Measurements from ENCODE around the gene TAAR1.

Gene TAAR1

DNA sequence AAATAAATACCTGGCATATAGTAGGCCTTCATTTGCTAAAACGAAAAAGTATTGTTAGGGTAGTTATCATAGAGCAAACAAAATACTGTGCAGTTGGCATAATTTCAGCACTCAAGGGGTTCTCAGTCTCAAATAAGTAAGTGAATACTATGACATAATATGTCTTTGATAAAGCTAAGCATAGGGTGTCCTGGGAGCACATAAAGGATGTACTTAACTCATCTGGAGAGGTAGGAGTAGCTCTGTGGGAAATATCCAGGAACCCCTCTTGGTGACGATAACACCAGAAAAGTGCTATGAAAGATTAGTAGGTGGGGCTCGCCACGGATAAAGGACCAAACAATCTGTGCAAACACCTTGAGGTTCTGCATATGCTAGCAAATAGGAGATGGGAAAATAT is 31.7 kb upstream of the TAAR1 start:
- H3K4me1 ChIP-seq (ENCODE audit: low read length), result peaks cover 4% of the 10 kb centered on the region; the same call in 1 of the 2 replicates
- no peak overlapping the region for H3K27ac ChIP-seq (ENCODE audit: low read length)
- H3K27me3 ChIP-seq (ENCODE audit: low read depth, low read length), result no peaks in the 10 kb centered on the region
- no peak overlapping the region for H3K4me3 ChIP-seq (ENCODE audit: low read length)
- no peaks in the 10 kb centered on the region for H4K20me1 ChIP-seq (ENCODE audit: insufficient read depth, low read length)
- TF ChIP-seq, protein P1, sequence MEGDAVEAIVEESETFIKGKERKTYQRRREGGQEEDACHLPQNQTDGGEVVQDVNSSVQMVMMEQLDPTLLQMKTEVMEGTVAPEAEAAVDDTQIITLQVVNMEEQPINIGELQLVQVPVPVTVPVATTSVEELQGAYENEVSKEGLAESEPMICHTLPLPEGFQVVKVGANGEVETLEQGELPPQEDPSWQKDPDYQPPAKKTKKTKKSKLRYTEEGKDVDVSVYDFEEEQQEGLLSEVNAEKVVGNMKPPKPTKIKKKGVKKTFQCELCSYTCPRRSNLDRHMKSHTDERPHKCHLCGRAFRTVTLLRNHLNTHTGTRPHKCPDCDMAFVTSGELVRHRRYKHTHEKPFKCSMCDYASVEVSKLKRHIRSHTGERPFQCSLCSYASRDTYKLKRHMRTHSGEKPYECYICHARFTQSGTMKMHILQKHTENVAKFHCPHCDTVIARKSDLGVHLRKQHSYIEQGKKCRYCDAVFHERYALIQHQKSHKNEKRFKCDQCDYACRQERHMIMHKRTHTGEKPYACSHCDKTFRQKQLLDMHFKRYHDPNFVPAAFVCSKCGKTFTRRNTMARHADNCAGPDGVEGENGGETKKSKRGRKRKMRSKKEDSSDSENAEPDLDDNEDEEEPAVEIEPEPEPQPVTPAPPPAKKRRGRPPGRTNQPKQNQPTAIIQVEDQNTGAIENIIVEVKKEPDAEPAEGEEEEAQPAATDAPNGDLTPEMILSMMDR (IDR thresholded peaks at IDR 0.05; ENCODE audit: low read depth, low read length), result no peak
- TF ChIP-seq EZH2phosphoT487 (IDR thresholded peaks at IDR 0.05; ENCODE audit: low read depth), result no peak
- no peaks in the 10 kb centered on the region for H3K79me2 ChIP-seq (ENCODE audit: low read length)
- no peak overlapping the region for H3K4me2 ChIP-seq (ENCODE audit: low read length)
- no peaks in the 10 kb centered on the region for H3K36me3 ChIP-seq (replicated peaks; ENCODE audit: low read depth, low read length)
- no peak overlapping the region for H2AFZ ChIP-seq (ENCODE audit: low read depth, low read length)
- no peaks in the 10 kb centered on the region for H3K9me3 ChIP-seq (ENCODE audit: insufficient read depth, low read length)
- H3K9ac ChIP-seq (ENCODE audit: low read length), result no peak overlapping the region

DNA sequence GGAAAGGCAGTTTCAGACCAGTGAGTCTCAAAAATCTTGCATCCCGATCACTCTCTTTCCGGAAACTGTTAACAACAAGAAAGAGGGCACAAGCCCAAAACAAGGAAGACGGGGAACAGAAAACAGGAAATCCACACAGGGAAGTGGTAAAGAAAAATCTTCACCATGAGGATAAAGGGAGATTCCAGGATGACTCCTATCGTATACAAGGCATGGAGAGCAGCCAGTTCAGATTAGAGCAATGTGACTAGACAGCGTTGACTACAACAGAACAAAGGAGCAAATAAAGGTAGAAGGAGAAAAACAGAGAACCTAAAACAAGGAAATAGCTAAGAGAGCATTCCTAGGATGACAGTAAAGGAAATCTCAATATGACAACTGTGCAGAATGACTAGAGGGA is 28.3 kb upstream of the TAAR1 start:
- Histone ChIP-seq H2AFZ (ENCODE audit: low read depth, low read length) (no peak overlapping the region), H3K27me3 (ENCODE audit: low read depth, low read length) (no peaks in the 10 kb centered on the region), H4K20me1 (ENCODE audit: insufficient read depth, low read length) (no peaks in the 10 kb centered on the region), H3K9me3 (ENCODE audit: insufficient read depth, low read length) (no peaks in the 10 kb centered on the region), H3K4me2 (ENCODE audit: low read length) (no peak overlapping the region), H3K4me1 (ENCODE audit: low read length) (peaks cover 4% of the 10 kb centered on the region; the same call in 1 of the 2 replicates), H3K27ac (ENCODE audit: low read length) (no peak overlapping the region), H3K4me3 (ENCODE audit: low read length) (no peak overlapping the region), H3K9ac (ENCODE audit: low read length) (no peak overlapping the region), H3K36me3 (replicated peaks; ENCODE audit: low read depth, low read length) (no peaks in the 10 kb centered on the region), H3K79me2 (ENCODE audit: low read length) (no peaks in the 10 kb centered on the region)
- TF ChIP-seq EZH2phosphoT487 (IDR thresholded peaks at IDR 0.05; ENCODE audit: low read depth), result no peak
- TF ChIP-seq, protein P1 (IDR thresholded peaks at IDR 0.05; ENCODE audit: low read depth, low read length), result no peak

DNA sequence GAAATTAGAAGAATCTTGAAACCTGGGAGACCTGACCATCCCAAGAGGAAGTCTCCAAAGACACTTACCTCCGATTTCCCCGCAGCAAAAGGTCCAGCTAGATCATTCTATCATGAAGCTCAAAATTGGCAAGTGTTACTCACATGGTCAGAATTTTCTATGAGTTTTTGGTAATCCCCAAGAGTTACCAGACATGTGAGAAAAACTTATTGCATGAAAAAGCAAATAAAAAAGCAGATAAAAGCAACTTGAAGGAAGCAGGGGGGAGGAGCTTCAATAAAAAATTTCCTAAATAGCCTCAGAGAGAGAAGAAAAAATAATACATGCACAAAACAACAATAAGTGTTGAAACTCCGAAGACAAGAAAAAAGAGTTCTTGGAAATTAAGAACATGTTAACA is 27.5 kb upstream of the TAAR1 start:
- Histone ChIP-seq H3K9ac (ENCODE audit: low read length) (no peak overlapping the region), H3K79me2 (ENCODE audit: low read length) (no peaks in the 10 kb centered on the region), H3K4me1 (ENCODE audit: low read length) (peaks cover 4% of the 10 kb centered on the region; the same call in 1 of the 2 replicates), H3K4me2 (ENCODE audit: low read length) (no peak overlapping the region), H2AFZ (ENCODE audit: low read depth, low read length) (no peak overlapping the region), H3K27ac (ENCODE audit: low read length) (no peak overlapping the region), H3K9me3 (ENCODE audit: insufficient read depth, low read length) (no peaks in the 10 kb centered on the region), H3K27me3 (ENCODE audit: low read depth, low read length) (no peaks in the 10 kb centered on the region), H4K20me1 (ENCODE audit: insufficient read depth, low read length) (no peaks in the 10 kb centered on the region), H3K4me3 (ENCODE audit: low read length) (no peak overlapping the region), H3K36me3 (replicated peaks; ENCODE audit: low read depth, low read length) (no peaks in the 10 kb centered on the region)
- TF ChIP-seq, protein P1 (IDR thresholded peaks at IDR 0.05; ENCODE audit: low read depth, low read length), result no peak
- TF ChIP-seq EZH2phosphoT487 (IDR thresholded peaks at IDR 0.05; ENCODE audit: low read depth), result no peak

DNA sequence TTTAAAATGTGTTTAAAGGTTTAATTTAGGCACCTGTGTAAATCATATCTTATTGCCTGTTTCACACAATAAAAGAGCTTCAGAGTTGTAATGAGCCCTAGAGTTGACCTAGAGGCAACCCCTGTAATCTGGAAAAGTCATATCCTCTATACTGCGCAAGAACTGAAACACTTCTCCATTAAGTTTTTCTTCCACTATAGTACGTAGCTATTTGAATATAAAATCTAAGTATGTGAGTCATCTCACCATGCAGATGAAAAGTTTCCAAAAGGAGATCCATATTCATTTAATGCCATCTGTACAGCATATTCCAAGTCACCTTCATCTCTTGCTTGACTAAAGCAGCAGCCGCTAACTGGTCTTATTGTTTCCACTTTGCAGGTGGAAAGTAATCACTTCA is 26.0 kb upstream of the TAAR1 start:
- H4K20me1 ChIP-seq (ENCODE audit: insufficient read depth, low read length), result no peaks in the 10 kb centered on the region
- H3K4me3 ChIP-seq (ENCODE audit: low read length), result no peak overlapping the region
- H3K27ac ChIP-seq (ENCODE audit: low read length), result no peak overlapping the region
- H3K79me2 ChIP-seq (ENCODE audit: low read length), result no peaks in the 10 kb centered on the region
- no peak overlapping the region for H3K4me2 ChIP-seq (ENCODE audit: low read length)
- TF ChIP-seq EZH2phosphoT487 (IDR thresholded peaks at IDR 0.05; ENCODE audit: low read depth), result no peak
- no peak overlapping the region for H3K9ac ChIP-seq (ENCODE audit: low read length)
- peaks cover 4% of the 10 kb centered on the region; the same call in 1 of the 2 replicates for H3K4me1 ChIP-seq (ENCODE audit: low read length)
- no peak overlapping the region for H2AFZ ChIP-seq (ENCODE audit: low read depth, low read length)
- H3K27me3 ChIP-seq (ENCODE audit: low read depth, low read length), result no peaks in the 10 kb centered on the region
- no peaks in the 10 kb centered on the region for H3K9me3 ChIP-seq (ENCODE audit: insufficient read depth, low read length)
- no peaks in the 10 kb centered on the region for H3K36me3 ChIP-seq (replicated peaks; ENCODE audit: low read depth, low read length)

DNA sequence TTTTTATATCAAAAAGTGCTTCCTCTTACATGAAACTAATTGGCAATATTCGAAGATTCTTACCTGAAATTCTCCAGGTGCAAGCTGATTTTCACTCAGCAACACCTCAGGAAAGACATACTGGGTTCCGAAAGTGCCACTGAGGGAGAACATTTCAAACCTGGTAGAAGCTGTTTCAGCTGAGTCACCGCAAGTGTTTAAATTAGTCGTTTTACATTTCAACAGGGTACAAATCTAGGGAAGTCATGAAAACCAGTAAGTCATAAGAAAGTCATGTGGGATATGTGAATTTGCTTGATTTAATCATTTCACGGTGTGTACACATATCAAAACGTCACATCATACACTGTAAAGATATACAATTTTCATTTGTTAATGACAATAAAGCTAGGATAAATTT is 25.3 kb upstream of the TAAR1 start:
- Histone ChIP-seq H4K20me1 (ENCODE audit: insufficient read depth, low read length) (no peaks in the 10 kb centered on the region), H3K4me3 (ENCODE audit: low read length) (no peak overlapping the region), H3K27me3 (ENCODE audit: low read depth, low read length) (no peaks in the 10 kb centered on the region), H2AFZ (ENCODE audit: low read depth, low read length) (no peak overlapping the region), H3K9me3 (ENCODE audit: insufficient read depth, low read length) (no peaks in the 10 kb centered on the region), H3K36me3 (replicated peaks; ENCODE audit: low read depth, low read length) (no peaks in the 10 kb centered on the region), H3K9ac (ENCODE audit: low read length) (no peak overlapping the region), H3K79me2 (ENCODE audit: low read length) (no peaks in the 10 kb centered on the region), H3K4me1 (ENCODE audit: low read length) (peaks cover 10% of the 10 kb centered on the region), H3K27ac (ENCODE audit: low read length) (no peak overlapping the region), H3K4me2 (ENCODE audit: low read length) (no peak overlapping the region)
- TF ChIP-seq, protein P1 (IDR thresholded peaks at IDR 0.05; ENCODE audit: low read depth, low read length), result no peak
- TF ChIP-seq EZH2phosphoT487 (IDR thresholded peaks at IDR 0.05; ENCODE audit: low read depth), result no peak
